ENCODE data around the gene ZKSCAN1.
"Not testable (repeated sequence)": the region's sequence is repeated elsewhere in the genome, so short reads cannot be mapped to it uniquely, and the experiment has no call there.

The ZKSCAN1 gene

GRCh38 chr7:100010901-100011300 is 4.5 kb upstream of the ZKSCAN1 start:
- H3K4me1 ChIP-seq, result peaks cover 4% of the 10 kb centered on the region
- no peak for DNase-seq
- no peaks in the 10 kb centered on the region for H3K36me3 ChIP-seq
- no peaks in the 10 kb centered on the region for H3K9me3 ChIP-seq
- H3K4me3 ChIP-seq (ENCODE audit: low read depth, low read length), result no peak overlapping the region
- H3K27me3 ChIP-seq, result peaks cover 21% of the 10 kb centered on the region
- TF ChIP-seq CTCF (IDR thresholded peaks at IDR 0.05; ENCODE audit: low read depth, low read length), result no peak

- Histone ChIP-seq H3K27me3 (peaks cover 21% of the 10 kb centered on the region), H3K4me1 (peaks cover 4% of the 10 kb centered on the region), H3K36me3 (no peaks in the 10 kb centered on the region), H3K4me3 (ENCODE audit: low read depth, low read length) (no peak overlapping the region), H3K9me3 (no peaks in the 10 kb centered on the region)
- DNase-seq, result no peak
- no peak for TF ChIP-seq CTCF (IDR thresholded peaks at IDR 0.05; ENCODE audit: low read depth, low read length)
Measured at GRCh38 chr7:100011516-100011915, 3.9 kb upstream of the ZKSCAN1 start.

- peaks cover 21% of the 10 kb centered on the region for H3K27me3 ChIP-seq
- not testable (repeated sequence) for DNase-seq; H3K36me3 ChIP-seq; H3K9me3 ChIP-seq; H3K4me1 ChIP-seq; H3K4me3 ChIP-seq (ENCODE audit: low read depth, low read length)
Measured at GRCh38 chr7:100012385-100013327, 2.7 kb upstream of the ZKSCAN1 start.

- H3K27me3 ChIP-seq, result peaks cover 21% of the 10 kb centered on the region
- DNase-seq, result no peak
- no peak for TF ChIP-seq CTCF (IDR thresholded peaks at IDR 0.05; ENCODE audit: low read depth, low read length)
- peaks cover 8% of the 10 kb centered on the region; the same call in 1 of the 2 replicates for H3K36me3 ChIP-seq
- H3K9me3 ChIP-seq, result no peaks in the 10 kb centered on the region
- H3K4me3 ChIP-seq (ENCODE audit: low read depth, low read length), result no peak overlapping the region
- peaks cover 4% of the 10 kb centered on the region for H3K4me1 ChIP-seq
Measured at GRCh38 chr7:100013328-100013676, 2.1 kb upstream of the ZKSCAN1 start.

- H3K27me3 ChIP-seq, result peaks cover 15% of the 10 kb centered on the region
- TF ChIP-seq CTCF (IDR thresholded peaks at IDR 0.05; ENCODE audit: low read depth, low read length), result no peak; the same call in 1 of the 2 replicates
- peak overlapping the region; percentile 97 for H3K4me3 ChIP-seq (ENCODE audit: low read depth, low read length)
- peaks cover 20% of the 10 kb centered on the region; the same call in 1 of the 2 replicates for H3K36me3 ChIP-seq
- H3K9me3 ChIP-seq, result no peaks in the 10 kb centered on the region
- DNase-seq, result no peak
- peaks cover 4% of the 10 kb centered on the region for H3K4me1 ChIP-seq
Measured at GRCh38 chr7:100016215-100016901, 962 bp downstream of the ZKSCAN1 start.

- Histone ChIP-seq H3K4me3 (ENCODE audit: low read depth, low read length) (no peak overlapping the region), H3K4me1 (peaks cover 4% of the 10 kb centered on the region), H3K27me3 (peaks cover 7% of the 10 kb centered on the region), H3K9me3 (no peaks in the 10 kb centered on the region), H3K36me3 (peaks cover 23% of the 10 kb centered on the region; the same call in 1 of the 2 replicates)
- DNase-seq, result no peak
- TF ChIP-seq CTCF (IDR thresholded peaks at IDR 0.05; ENCODE audit: low read depth, low read length), result no peak
Measured at GRCh38 chr7:100017300-100017699, 1.9 kb downstream of the ZKSCAN1 start.

Measured in BE2C (cell line).